ENCODE measurements around the gene NPPA. TPM values are rescaled to one million over a fixed set of nuclear protein-coding genes. Genes with fewer than 3 reads are reported as not detected.

The NPPA gene
- total and polyA plus RNA-seq, 2 experiments from 2014 or later: 0.22 TPM; not detected in 1

- H3K4me3 ChIP-seq: no peak overlapping the region
- no peak for DNase-seq (ENCODE audit: low spot score)
- H3K27ac ChIP-seq: peak overlapping the region; percentile 24
- no peaks in the 10 kb centered on the region for H3K36me3 ChIP-seq (replicated peaks; ENCODE audit: insufficient read depth, low read depth)
- TF ChIP-seq EZH2phosphoT487 (IDR thresholded peaks at IDR 0.05; ENCODE audit: low read depth, severe bottlenecking, unreplicated experiment) (no peak), CTCF (IDR thresholded peaks at IDR 0.05; ENCODE audit: poor library complexity) (no peak), EZH2 (IDR thresholded peaks at IDR 0.05; ENCODE audit: borderline replicate concordance) (no peak)
- H2AFZ ChIP-seq: no peak overlapping the region
- peaks cover 20% of the 10 kb centered on the region for H3K79me2 ChIP-seq
- peaks cover 10% of the 10 kb centered on the region for H3K4me1 ChIP-seq (ENCODE audit: insufficient read depth)
- no peak overlapping the region for H3K4me2 ChIP-seq
- 92% methylated on average over 6 of the region's 6 CpGs for WGBS (ENCODE audit: low lambda C conversion rate, missing lambda C conversion rate)
- no peaks in the 10 kb centered on the region for H3K27me3 ChIP-seq
- H4K20me1 ChIP-seq (ENCODE audit: insufficient read depth, poor library complexity, severe bottlenecking): no peaks in the 10 kb centered on the region
- H3K9me3 ChIP-seq (ENCODE audit: low read depth): no peaks in the 10 kb centered on the region
- H3K9me2 ChIP-seq (replicated peaks; ENCODE audit: insufficient read depth): no peaks in the 10 kb centered on the region
These were observed 49.9 kb downstream of the NPPA start for GRCh38 chr1:11797525-11798216.

GRCh38 chr1:11796036-11796828, 51.4 kb downstream of the NPPA start:
- Histone ChIP-seq H3K36me3 (replicated peaks; ENCODE audit: insufficient read depth, low read depth) (no peaks in the 10 kb centered on the region), H3K79me2 (peaks cover 7% of the 10 kb centered on the region), H3K9me2 (replicated peaks; ENCODE audit: insufficient read depth) (no peaks in the 10 kb centered on the region), H4K20me1 (ENCODE audit: insufficient read depth, poor library complexity, severe bottlenecking) (no peaks in the 10 kb centered on the region), H3K4me2 (no peak overlapping the region), H3K27ac (no peak overlapping the region), H3K4me1 (ENCODE audit: insufficient read depth) (peaks cover 18% of the 10 kb centered on the region), H3K27me3 (no peaks in the 10 kb centered on the region), H3K9me3 (ENCODE audit: low read depth) (no peaks in the 10 kb centered on the region), H2AFZ (no peak overlapping the region), H3K4me3 (no peak overlapping the region)
- no peak for TF ChIP-seq EZH2 (IDR thresholded peaks at IDR 0.05; ENCODE audit: borderline replicate concordance)
- no peak for TF ChIP-seq EZH2phosphoT487 (IDR thresholded peaks at IDR 0.05; ENCODE audit: low read depth, severe bottlenecking, unreplicated experiment)
- no peak for TF ChIP-seq CTCF (IDR thresholded peaks at IDR 0.05; ENCODE audit: poor library complexity)
- DNase-seq (ENCODE audit: low spot score): no peak
- WGBS (ENCODE audit: low lambda C conversion rate, missing lambda C conversion rate): 94% methylated on average over 15 of the region's 15 CpGs

Small RNAs within 50 kb of the gene (small RNA-seq; reads per million reads assigned to genes)
- gene RF02156 (not detected), gene RF02157 (not detected), gene RF02158 (not detected)

Other genes with a start within 250 kb of the NPPA start
- gene FBXO2, start 193.4 kb downstream of the NPPA start, total RNA-seq: 122 and 134 TPM in 2 replicates
- gene FBXO2, start 193.4 kb downstream of the NPPA start, polyA plus RNA-seq: 339 and 349 TPM in 2 replicates
- 15.9 and 24.8 TPM in 2 replicates for gene FBXO44, start 192.9 kb downstream of the NPPA start, total RNA-seq
- gene FBXO44, start 192.9 kb downstream of the NPPA start, polyA plus RNA-seq: 37.9 and 41.2 TPM in 2 replicates
- 19.4 and 21.5 TPM in 2 replicates for gene FBXO6, start 183.6 kb downstream of the NPPA start, total RNA-seq
- 28.9 and 30.0 TPM in 2 replicates for gene FBXO6, start 183.6 kb downstream of the NPPA start, polyA plus RNA-seq
- gene MAD2L2, start 166.6 kb downstream of the NPPA start, total RNA-seq: 40.6 and 46.8 TPM in 2 replicates
- gene MAD2L2, start 166.6 kb downstream of the NPPA start, polyA plus RNA-seq: 63.2 and 72.7 TPM in 2 replicates
- 0.16 and 0.60 TPM in 2 replicates for gene DRAXIN, start 156.1 kb downstream of the NPPA start, total RNA-seq
- 0.28 TPM in 1 of 2 replicates, not detected in the other for gene DRAXIN, start 156.1 kb downstream of the NPPA start, polyA plus RNA-seq
- gene AGTRAP, start 111.6 kb downstream of the NPPA start, total RNA-seq: 30.5 and 34.2 TPM in 2 replicates
- 71.9 and 77.5 TPM in 2 replicates for gene AGTRAP, start 111.6 kb downstream of the NPPA start, polyA plus RNA-seq
- not detected in 2 replicates for gene C1orf167, start 85.6 kb downstream of the NPPA start, total RNA-seq
- gene C1orf167, start 85.6 kb downstream of the NPPA start, polyA plus RNA-seq: 0.37 TPM in 1 of 2 replicates, not detected in the other
- gene MTHFR, start 41.8 kb downstream of the NPPA start, total RNA-seq: 29.3 and 31.0 TPM in 2 replicates
- 17.6 and 25.7 TPM in 2 replicates for gene MTHFR, start 41.8 kb downstream of the NPPA start, polyA plus RNA-seq
- gene CLCN6, start 41.6 kb downstream of the NPPA start, total RNA-seq: 14.1 and 15.3 TPM in 2 replicates
- 23.6 and 34.2 TPM in 2 replicates for gene CLCN6, start 41.6 kb downstream of the NPPA start, polyA plus RNA-seq
- 1.6 and 3.9 TPM in 2 replicates for gene NPPB, start 11.2 kb upstream of the NPPA start, total RNA-seq
- 4.3 and 6.7 TPM in 2 replicates for gene NPPB, start 11.2 kb upstream of the NPPA start, polyA plus RNA-seq
- 63.6 and 73.1 TPM in 2 replicates for gene KIAA2013, start 78.6 kb upstream of the NPPA start, total RNA-seq
- 85.1 and 85.5 TPM in 2 replicates for gene KIAA2013, start 78.6 kb upstream of the NPPA start, polyA plus RNA-seq
- 153 and 184 TPM in 2 replicates for gene PLOD1, start 86.9 kb upstream of the NPPA start, total RNA-seq
- 195 and 200 TPM in 2 replicates for gene PLOD1, start 86.9 kb upstream of the NPPA start, polyA plus RNA-seq
- gene MFN2, start 132.7 kb upstream of the NPPA start, total RNA-seq: 45.1 and 54.3 TPM in 2 replicates
- 35.1 and 43.1 TPM in 2 replicates for gene MFN2, start 132.7 kb upstream of the NPPA start, polyA plus RNA-seq
- gene MIIP, start 171.7 kb upstream of the NPPA start, total RNA-seq: 20.6 TPM in 2 replicates
- gene MIIP, start 171.7 kb upstream of the NPPA start, polyA plus RNA-seq: 39.6 and 45.2 TPM in 2 replicates
- gene TNFRSF8, start 215.5 kb upstream of the NPPA start, total RNA-seq: not detected in 2 replicates
- not detected in 2 replicates for gene TNFRSF8, start 215.5 kb upstream of the NPPA start, polyA plus RNA-seq

Measured in hepatocyte (in vitro differentiated cells).